Activated CD4-positive, alpha-beta T cell treated with anti-CD3 and anti-CD28 coated beads for 24 hours (primary cell): ENCODE measurements around the gene CSF3R.

Experiments used
- DNase-seq, 2 donors: peaks; one replicate each; pipeline ENCODE4 v3.0.0-alpha.2; 2020; ENCODE audit warnings: low read depth in 2 of 2

CSF3R gene

DNA sequence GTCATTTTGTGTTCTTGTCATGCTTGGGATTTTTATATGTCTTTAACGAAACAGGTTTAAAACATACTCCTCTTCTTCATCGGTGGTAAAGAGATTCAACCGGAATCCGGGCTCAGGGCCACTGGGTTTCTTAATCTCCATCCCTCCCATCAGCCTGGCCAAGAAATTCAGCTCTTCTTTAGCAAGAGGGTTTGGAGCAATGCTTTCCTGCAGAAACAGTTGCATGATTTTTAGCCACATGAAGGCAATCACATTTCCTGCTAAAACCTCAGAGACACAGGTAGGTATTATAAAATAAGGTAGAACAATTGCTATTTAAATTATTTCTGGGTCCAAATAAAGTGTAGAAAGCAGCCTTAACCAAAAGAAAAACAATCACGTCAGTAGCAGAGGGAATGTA lies 62.3 kb downstream of the CSF3R start:
- no peak for DNase-seq

DNA sequence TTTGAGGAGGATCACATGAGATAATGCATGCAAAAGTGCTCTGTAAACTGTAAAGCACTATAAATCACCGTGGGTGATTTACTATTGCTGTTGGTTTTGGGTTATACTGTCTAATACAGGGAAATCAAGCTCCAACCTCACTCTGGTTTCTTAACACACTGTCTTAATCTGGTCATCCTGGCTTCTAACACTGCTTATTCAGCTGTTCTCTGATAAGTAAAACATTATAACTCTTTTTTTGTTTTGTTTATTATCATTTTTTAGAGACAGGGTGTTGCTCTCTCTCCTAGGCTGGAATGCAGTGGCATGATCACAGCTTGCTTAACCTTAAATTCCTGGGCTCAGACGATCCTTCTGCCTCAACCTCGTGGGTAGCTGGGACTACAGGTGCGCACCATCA lies 63.1 kb downstream of the CSF3R start:
- DNase-seq = no peak

- no peak for DNase-seq
Measured at GRCh38 chr1:36419140-36419539, 63.6 kb downstream of the CSF3R start.

- no peak for DNase-seq
Measured at GRCh38 chr1:36417931-36418330, 64.8 kb downstream of the CSF3R start.
